B cell (primary cell): ENCODE results near the gene ZNF140. TPM values are rescaled to one million over a fixed set of nuclear protein-coding genes. Genes with fewer than 3 reads are reported as not detected.

Experiments used
- ATAC-seq: fragments of 200-7000 bp; cut with Tn5 transposase; one replicate; pipeline ENCODE4 v1.10.0; 2021; ENCODE audit warnings: low read depth, mild to moderate bottlenecking, moderate number of reproducible peaks, moderate library complexity
- CTCF ChIA-PET: fragments of 350-600 bp; sonication (Branson Sonifier 250); formaldehyde crosslinking; loops from one replicate; lab custom pipeline; 2021; ENCODE audit warnings: antibody characterized with exemption, inconsistent platforms; lab: Charles Lee
- POLR2A ChIA-PET: fragments of 350-600 bp; sonication (Branson Sonifier 250); formaldehyde crosslinking; loops from one replicate; lab custom pipeline; 2021; ENCODE audit warnings: antibody characterized with exemption; lab: Charles Lee
- DNase-seq: peaks from one replicate; pipeline ENCODE4 v3.0.0; 2013
- H2AFZ ChIP-seq: 2 replicates; pipeline ENCODE4 v1.6.1; 2012; ENCODE audit warnings: mild to moderate bottlenecking, low read depth, low read length; ENCODE audit not compliant: insufficient read depth, poor library complexity, severe bottlenecking
- H3K27ac ChIP-seq, 2 donors: 1 replicate in 1 of 2; 2 replicates in 1 of 2; pipeline ENCODE4 v1.5.1; 2012 to 2013; ENCODE audit warnings: low read length in 2 of 2, mild to moderate bottlenecking in 2 of 2, moderate library complexity in 1 of 2
- H3K27me3 ChIP-seq, 4 experiments: fragments of 200-600 bp in 1 of 4; sonication (generic) in 1 of 4; replicated peaks in 1 of 4; 1 replicate in 2 of 4; 2 replicates in 2 of 4; pipeline versions ENCODE4 v1.6.1 to v1.7.0; 2013 to 2016; ENCODE audit warnings: low read length in 3 of 4, mild to moderate bottlenecking in 2 of 4, mixed read lengths in 1 of 4, moderate library complexity in 1 of 4; ENCODE audit not compliant: insufficient read depth in 4 of 4, control insufficient read depth in 3 of 4; ENCODE audit errors: control extremely low read depth in 1 of 4
- H3K36me3 ChIP-seq, 2 experiments: replicated peaks in 1 of 2; 1 replicate in 1 of 2; 2 replicates in 1 of 2; pipeline versions ENCODE4 v1.6.1 to v1.7.1; 2013; ENCODE audit warnings: low read length in 1 of 2; ENCODE audit not compliant: insufficient read depth in 2 of 2, control insufficient read depth in 1 of 2; ENCODE audit errors: control extremely low read depth in 1 of 2, extremely low read depth in 1 of 2
- H3K4me1 ChIP-seq, 2 donors: fragments of 200-600 bp in 1 of 2; sonication (generic) in 1 of 2; 1 replicate in 1 of 2; 2 replicates in 1 of 2; pipeline versions ENCODE4 v1.5.1 to v1.6.1; 2013 to 2017; ENCODE audit warnings: low read length in 2 of 2; ENCODE audit not compliant: control insufficient read depth in 2 of 2, insufficient read depth in 2 of 2
- H3K4me2 ChIP-seq: replicated peaks from 2 replicates; pipeline ENCODE3; 2012; ENCODE audit warnings: mild to moderate bottlenecking, low read depth, low read length; ENCODE audit not compliant: poor library complexity, severe bottlenecking
- H3K4me3 ChIP-seq, 5 experiments: fragments of 200-600 bp in 1 of 5; sonication (generic) in 1 of 5; 1 replicate in 3 of 5; 2 replicates in 2 of 5; pipeline versions ENCODE4 v1.5.1 to v1.7.0; 2011 to 2016; ENCODE audit warnings: low read length in 4 of 5, mild to moderate bottlenecking in 4 of 5, low read depth in 2 of 5, control low read depth in 1 of 5, moderate library complexity in 1 of 5; ENCODE audit not compliant: insufficient read depth in 1 of 5; ENCODE audit errors: control extremely low read depth in 1 of 5, extremely low read depth in 1 of 5
- H3K79me2 ChIP-seq: fragments of 200-600 bp; sonication (generic); one replicate; pipeline ENCODE4 v1.6.0; 2016; ENCODE audit warnings: low read length; ENCODE audit not compliant: control insufficient read depth, insufficient read depth
- H3K9ac ChIP-seq: fragments of 200-600 bp; sonication (generic); 2 replicates; pipeline ENCODE4 v1.6.1; 2017; ENCODE audit warnings: mild to moderate bottlenecking, low read length, moderate library complexity
- H3K9me3 ChIP-seq, 3 donors: one replicate each; pipeline versions ENCODE4 v1.6.1 to v1.7.1; 2013; ENCODE audit warnings: low read length in 2 of 3; ENCODE audit not compliant: control insufficient read depth in 2 of 3, insufficient read depth in 1 of 3; ENCODE audit errors: control extremely low read depth in 1 of 3
- H4K20me1 ChIP-seq: 2 replicates; pipeline ENCODE4 v1.6.0; 2012; ENCODE audit warnings: mild to moderate bottlenecking, low read length; ENCODE audit not compliant: insufficient read depth, control insufficient read depth, poor library complexity, severe bottlenecking
- H3K27ac Mint-ChIP-seq: one replicate; pipeline ENCODE4 v1.8.0; 2021; ENCODE audit warnings: mixed read lengths
- H3K27me3 Mint-ChIP-seq: one replicate; pipeline ENCODE4 v1.8.0; 2021; ENCODE audit warnings: mixed read lengths
- H3K4me1 Mint-ChIP-seq: one replicate; pipeline ENCODE4 v1.8.0; 2021; ENCODE audit warnings: mixed read lengths
- H3K4me3 Mint-ChIP-seq: one replicate; pipeline ENCODE4 v1.8.0; 2021; ENCODE audit warnings: mixed read lengths
- H3K9me3 Mint-ChIP-seq: one replicate; pipeline ENCODE4 v1.8.0; 2022; ENCODE audit warnings: mixed read lengths; ENCODE audit not compliant: insufficient read depth
- CTCF ChIP-seq: fragments of 200-600 bp; IDR thresholded peaks from one replicate; pipeline ENCODE4 v1.8.0; 2022; ENCODE audit warnings: antibody characterized with exemption, mild to moderate bottlenecking
- EZH2 ChIP-seq: IDR thresholded peaks from 2 replicates; pipeline ENCODE4 v1.6.1; 2012; ENCODE audit warnings: borderline replicate concordance, low read depth, mild to moderate bottlenecking, moderate library complexity, low read length; ENCODE audit not compliant: insufficient read depth, poor library complexity, severe bottlenecking
- WGBS: methylation state at CpG from one replicate; pipeline ENCODE4 v1.1.5; 2013; ENCODE audit warnings: missing lambda C conversion rate; ENCODE audit not compliant: insufficient coverage; 5-methylcytosine and 5-hydroxymethylcytosine counted together
- intact Hi-C: fragments of 100-400 bp; cut with micrococcal nuclease; formaldehyde crosslinking; loops from one replicate; pipeline ENCODE4 v1.10.0; 2022
- polyA minus RNA-seq: library from RNA; depleted of rRNA, polyadenylated mRNA; stranded (reverse); fragments of >200 nt; gene quantifications from 2 replicates; pipeline ENCODE4 v1.2.3, GENCODE V29; 2012
- polyA plus RNA-seq: library from polyadenylated mRNA; depleted of rRNA; stranded (reverse); fragments of >200 nt; gene quantifications from 2 replicates; pipeline ENCODE4 v1.2.3, GENCODE V29; 2012
- total RNA-seq, 2 donors: library from RNA; stranded (reverse); fragments of 120-200 nt in 1 of 2; gene quantifications; 1 replicate in 1 of 2; 2 replicates in 1 of 2; pipeline versions ENCODE4 v1.2.3 to v1.2.4, GENCODE V29; 2013 to 2022

Gene ZNF140
- total RNA-seq (24.2 and 26.8 TPM in 2 replicates), polyA plus RNA-seq (10.1 and 11.3 TPM in 2 replicates), polyA minus RNA-seq (36.0 and 56.0 TPM in 2 replicates)
- 30.4 TPM for total RNA-seq (2013)

GRCh38 chr12:133080368-133081158 is at the start of gene ZNF140:
Gene ZNF140 (plus strand): TSS chr12:133080923. CDS start chr12:133081321, 398 bp downstream.
- peak within 1 kb of the TSS; percentile 81 for H3K4me2 ChIP-seq
- no peaks in the 10 kb centered on the region for H3K27me3 ChIP-seq
- TF ChIP-seq EZH2 (no peak), CTCF (peak; percentile 47)
- peaks cover 12 to 15% of the 10 kb centered on the region in 2 donors for H3K4me1 ChIP-seq
- 0% methylated on average over 69 of the region's 69 CpGs for WGBS
- ChIA-PET POLR2A (interaction anchor here (0.6 to 1.1 kb wide), 12 partner anchors 22 to 597 kb away, joined by 3 to 13 read pairs (median 4); partner anchors contain the start of genes CHFR, GOLGA3, ZNF10 and ZNF26), CTCF (interaction anchor here (0.6 to 1.1 kb wide), 2 partner anchors 33 to 101 kb away, joined by 3 to 9 read pairs; partner anchors contain the start of gene ZNF268)
- H4K20me1 ChIP-seq, result no peaks in the 10 kb centered on the region
- H3K79me2 ChIP-seq, result peaks cover 12% of the 10 kb centered on the region
- Mint-ChIP-seq H3K4me1 (peaks cover 8% of the 10 kb centered on the region), H3K4me3 (no peak within 1 kb of the TSS), H3K9me3 (peaks cover 24% of the 10 kb centered on the region), H3K27ac (peak within 1 kb of the TSS; percentile 26), H3K27me3 (no peaks in the 10 kb centered on the region)
- peaks cover 12 to 28% of the 10 kb centered on the region in 2 experiments for H3K36me3 ChIP-seq
- peak within 1 kb of the TSS; percentile 99 for H3K27ac ChIP-seq
- H3K9me3 ChIP-seq, result peaks cover 25 to 75% (median 64%) of the 10 kb centered on the region in 3 donors
- DNase-seq, result peak; percentile 99
- ATAC-seq, result peak; percentile 63
- H3K9ac ChIP-seq, result peak within 1 kb of the TSS; percentile 98
- intact Hi-C loops, result loop anchor here (1.0 kb wide), 5 partner anchors 50 to 176 kb away; partner anchors contain the start of genes ZNF10, ZNF26, ZNF605 and ZNF891
- H2AFZ ChIP-seq, result peak within 1 kb of the TSS; percentile 84
- H3K4me3 ChIP-seq, result peak within 1 kb of the TSS; percentile 63 to 95 (median 84)
